A673 (cell line): ENCODE measurements around the gene NGDN.

ENCODE experiments used
- CTCF ChIP-seq: fragments of 300-800, 200-600 bp; sonication (generic); conservative IDR thresholded peaks from 2 replicates; pipeline ENCODE4 v1.5.1; 2017; ENCODE audit warnings: low read depth, mild to moderate bottlenecking, antibody characterized with exemption, low read length, moderate library complexity, mixed read lengths
- EZH2 ChIP-seq: fragments of 200-600 bp; sonication (generic); IDR thresholded peaks from 2 replicates; pipeline ENCODE4 v1.6.1; 2017; ENCODE audit warnings: borderline replicate concordance, low read depth, mild to moderate bottlenecking, mixed read lengths, antibody characterized with exemption, low read length; ENCODE audit not compliant: poor library complexity, severe bottlenecking

GRCh38 chr14:23470947-23471346, 1.4 kb downstream of the NGDN start:
- TF ChIP-seq CTCF (no peak), EZH2 (no peak)
